ENCODE measurements around the gene AHDC1.

GRCh38 chr1:27509127-27510080 is 94.5 kb downstream of the AHDC1 start:
- TF ChIP-seq POLR2A (IDR thresholded peaks at IDR 0.05; ENCODE audit: low read length) (no peak), GATA1 (IDR thresholded peaks at IDR 0.05; ENCODE audit: low read depth, low read length) (no peak)

All from erythroblast (primary cell).